Activated T-cell treated with anti-CD3 and anti-CD28 coated beads, Interleukin-2, amount 50 U/mL, for 72 hours (primary cell): ENCODE data around the gene DENR. TPM values are rescaled to one million over a fixed set of nuclear protein-coding genes. Genes with fewer than 3 reads are reported as not detected.
"Not testable (repeated sequence)": the region's sequence is repeated elsewhere in the genome, so short reads cannot be mapped to it uniquely, and the experiment has no call there.

Source experiments
- ATAC-seq, 2 donors: fragments of 150-1000 bp; cut with Tn5 transposase; replicated peaks in 1 of 2; 2 replicates each; pipeline ENCODE4 v1.10.0; 2021; ENCODE audit warnings: moderate library complexity in 2 of 2, mild to moderate bottlenecking in 1 of 2
- DNase-seq, 2 donors: peaks; one replicate each; pipeline ENCODE4 v3.0.0; 2021 to 2022; ENCODE audit warnings: mixed read lengths in 1 of 2
- H3K27ac Mint-ChIP-seq: one replicate; pipeline ENCODE4 v1.8.0; 2022; ENCODE audit warnings: mild to moderate bottlenecking, moderate library complexity, mixed read lengths
- H3K27me3 Mint-ChIP-seq: one replicate; pipeline ENCODE4 v1.8.0; 2022; ENCODE audit warnings: low read depth, mixed read lengths
- H3K36me3 Mint-ChIP-seq, 2 donors: one replicate each; pipeline ENCODE4 v1.8.0; 2022; ENCODE audit warnings: mixed read lengths in 2 of 2, mild to moderate bottlenecking in 1 of 2; ENCODE audit not compliant: insufficient read depth in 2 of 2
- H3K4me1 Mint-ChIP-seq: one replicate; pipeline ENCODE4 v1.8.0; 2022; ENCODE audit warnings: low read depth, mixed read lengths
- H3K4me3 Mint-ChIP-seq, 2 donors: one replicate each; pipeline ENCODE4 v1.8.0; 2022; ENCODE audit warnings: mild to moderate bottlenecking in 2 of 2, mixed read lengths in 2 of 2, moderate library complexity in 2 of 2
- H3K9me3 Mint-ChIP-seq, 2 donors: one replicate each; pipeline ENCODE4 v1.8.0; 2022; ENCODE audit warnings: mixed read lengths in 2 of 2
- total RNA-seq, 2 donors: library from RNA; stranded (reverse); gene quantifications; one replicate each; pipeline ENCODE4 v1.2.3, GENCODE V29; 2022

Gene DENR, protein sequence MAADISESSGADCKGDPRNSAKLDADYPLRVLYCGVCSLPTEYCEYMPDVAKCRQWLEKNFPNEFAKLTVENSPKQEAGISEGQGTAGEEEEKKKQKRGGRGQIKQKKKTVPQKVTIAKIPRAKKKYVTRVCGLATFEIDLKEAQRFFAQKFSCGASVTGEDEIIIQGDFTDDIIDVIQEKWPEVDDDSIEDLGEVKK
- total RNA-seq, result 10 to 100 TPM; 63.6 to 72.2 TPM

DNA sequence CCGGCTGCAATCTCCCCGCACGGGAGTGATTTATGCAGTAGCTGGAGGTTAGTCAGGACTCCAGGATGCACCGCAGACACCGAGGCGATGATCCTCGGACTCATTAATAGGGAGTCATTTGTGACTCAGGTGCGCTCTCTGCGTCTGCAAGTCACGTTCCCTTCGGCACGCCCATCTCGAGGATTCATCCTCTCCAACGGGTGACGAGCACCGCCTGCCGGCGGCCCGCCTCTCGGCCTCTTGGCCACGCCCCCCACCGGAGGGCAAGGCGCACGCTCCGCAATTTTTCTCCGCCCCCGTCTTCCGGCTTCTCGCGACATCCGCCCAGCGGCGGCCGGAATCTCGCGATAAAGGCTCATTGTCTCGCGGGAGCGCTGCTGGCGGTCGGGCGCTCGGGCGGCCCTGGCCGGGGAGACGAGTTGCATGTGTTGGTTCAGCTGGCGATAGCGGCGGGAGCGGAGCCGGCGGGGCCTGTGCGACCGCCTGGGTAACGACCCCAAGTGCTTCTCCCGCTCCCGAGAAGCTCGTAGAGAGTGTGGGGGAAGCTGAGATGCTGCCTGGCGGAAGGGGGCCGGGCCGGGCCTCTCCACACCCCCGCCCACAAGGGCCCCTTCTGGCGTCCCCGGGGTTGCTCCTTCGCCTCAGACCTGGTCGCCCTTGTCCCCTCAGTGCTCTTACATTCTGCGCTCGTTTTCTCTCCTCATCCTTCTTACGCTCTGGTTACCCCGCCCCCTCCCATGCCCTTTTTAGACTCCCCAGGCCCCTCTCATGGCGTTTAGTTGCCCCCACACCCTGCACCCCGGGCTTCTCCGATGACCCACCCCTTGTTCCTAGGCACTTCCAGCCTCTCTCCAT, at the start of gene DENR:
TSS of gene DENR (plus strand) at position 361 of the 855 bp plus-strand sequence. CDS start 878 bp downstream, outside the sequence.
- no peaks in the 10 kb centered on the region for H3K27me3 Mint-ChIP-seq
- peak within 1 kb of the TSS; percentile 98 for H3K27ac Mint-ChIP-seq
- DNase-seq (peak; percentile 100), ATAC-seq (peak; percentile 92 to 93)
- H3K4me3 Mint-ChIP-seq, result peak within 1 kb of the TSS; percentile 99
- peaks cover 62% of the 10 kb centered on the region for H3K4me1 Mint-ChIP-seq
- peaks cover 19 to 38% of the 10 kb centered on the region in 2 donors for H3K36me3 Mint-ChIP-seq
- H3K9me3 Mint-ChIP-seq, result no peaks in the 10 kb centered on the region

DNA sequence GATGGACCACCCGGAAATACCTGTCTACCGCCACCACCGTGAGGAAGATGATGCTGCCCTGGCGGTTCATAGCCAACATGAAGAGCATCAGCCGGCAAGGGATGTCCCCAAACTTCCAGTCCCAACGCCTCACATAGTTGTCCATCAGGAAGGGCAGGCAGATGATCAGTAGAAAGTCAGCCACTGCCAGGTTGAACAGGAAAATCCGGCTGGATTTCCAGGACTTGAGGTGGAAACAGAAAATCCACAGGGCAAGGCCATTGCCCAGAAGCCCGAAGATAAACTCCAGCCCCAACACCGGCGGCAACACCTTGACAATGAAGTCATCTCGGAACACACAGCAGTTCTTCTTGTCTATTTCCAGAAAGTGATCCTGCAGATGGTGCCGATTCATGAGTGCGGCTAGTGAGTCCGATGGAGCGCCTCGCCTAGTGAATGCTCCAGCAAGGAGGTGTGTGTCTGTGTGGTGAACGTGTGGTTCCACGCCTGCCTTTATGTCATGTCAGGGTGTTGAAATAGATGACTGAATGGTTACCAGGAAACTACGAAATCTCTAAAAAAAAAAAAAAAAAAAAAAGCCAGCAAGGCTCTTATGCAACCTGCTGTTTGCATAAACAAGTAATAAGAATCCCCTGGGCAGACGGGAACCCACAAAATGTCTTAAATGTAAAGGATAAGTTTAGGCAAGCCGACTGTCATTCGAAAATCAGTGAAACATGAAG, 49.6 kb upstream of the DENR start, which contains the start of gene HCAR2:
TSS of gene HCAR2 (minus strand) at position 468 of the 722 bp plus-strand sequence. CDS start at position 394, 74 bp downstream.
- not testable (repeated sequence) for H3K36me3 Mint-ChIP-seq, H3K27me3 Mint-ChIP-seq, ATAC-seq, DNase-seq, H3K4me3 Mint-ChIP-seq, H3K9me3 Mint-ChIP-seq, H3K27ac Mint-ChIP-seq, H3K4me1 Mint-ChIP-seq

DNA sequence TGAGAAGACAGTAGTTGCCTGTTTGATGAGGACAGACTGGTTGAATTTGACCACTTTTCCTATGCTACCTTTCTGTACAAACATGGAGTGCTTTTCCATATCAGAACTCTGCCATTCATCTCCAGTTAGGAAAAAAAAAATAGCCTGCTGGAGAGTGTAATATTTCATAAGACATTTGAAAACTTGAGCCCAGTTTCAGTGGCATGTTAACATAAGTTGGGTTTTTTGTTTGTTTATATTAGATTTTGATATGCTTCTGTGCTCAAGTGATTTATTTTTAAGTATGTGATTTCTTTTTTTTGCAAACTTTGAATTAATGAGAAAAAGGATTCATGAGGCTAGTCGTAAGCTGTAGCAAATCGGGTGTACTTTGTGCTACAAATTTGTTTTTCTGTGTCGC, 48.8 kb upstream of the DENR start:
- not testable (repeated sequence) for H3K4me1 Mint-ChIP-seq, H3K9me3 Mint-ChIP-seq, H3K27ac Mint-ChIP-seq, H3K27me3 Mint-ChIP-seq, DNase-seq, ATAC-seq, H3K4me3 Mint-ChIP-seq, H3K36me3 Mint-ChIP-seq

- not testable (repeated sequence) for ATAC-seq, DNase-seq, H3K27ac Mint-ChIP-seq, H3K27me3 Mint-ChIP-seq, H3K9me3 Mint-ChIP-seq, H3K4me3 Mint-ChIP-seq, H3K36me3 Mint-ChIP-seq, H3K4me1 Mint-ChIP-seq
Observed at GRCh38 chr12:122709287-122709686, 43.3 kb upstream of the DENR start.

GRCh38 chr12:122710341-122710740, 42.3 kb upstream of the DENR start:
- H3K27me3 Mint-ChIP-seq, ATAC-seq, H3K4me3 Mint-ChIP-seq, H3K36me3 Mint-ChIP-seq, H3K4me1 Mint-ChIP-seq, H3K27ac Mint-ChIP-seq, DNase-seq, H3K9me3 Mint-ChIP-seq: not testable (repeated sequence)

DNA sequence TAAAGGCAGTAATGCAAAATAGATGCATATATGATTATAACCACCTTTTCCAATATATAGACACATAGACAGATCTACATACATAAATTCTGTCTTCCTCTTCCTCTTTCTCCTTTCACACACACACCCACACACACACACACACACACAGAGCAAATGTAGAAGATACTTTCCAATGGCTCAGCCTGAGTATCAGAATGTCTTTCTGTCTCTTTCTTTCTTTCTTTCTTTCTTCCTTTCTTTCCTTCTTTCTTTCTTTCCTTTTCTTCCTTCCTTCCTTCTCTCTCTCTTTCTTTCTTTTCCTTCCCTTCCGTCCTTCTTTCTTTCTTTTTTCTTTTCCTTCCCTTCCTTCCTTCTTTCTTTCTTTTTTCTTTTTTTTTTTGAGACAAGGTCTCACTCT, 41.4 kb upstream of the DENR start:
- H3K4me3 Mint-ChIP-seq, H3K4me1 Mint-ChIP-seq, H3K27ac Mint-ChIP-seq, DNase-seq, H3K9me3 Mint-ChIP-seq, H3K27me3 Mint-ChIP-seq, H3K36me3 Mint-ChIP-seq, ATAC-seq: not testable (repeated sequence)

GRCh38 chr12:122713491-122714188, 39.0 kb upstream of the DENR start:
- not testable (repeated sequence) for DNase-seq, H3K36me3 Mint-ChIP-seq, ATAC-seq, H3K4me1 Mint-ChIP-seq, H3K4me3 Mint-ChIP-seq, H3K27me3 Mint-ChIP-seq, H3K27ac Mint-ChIP-seq, H3K9me3 Mint-ChIP-seq

- H3K36me3 Mint-ChIP-seq, H3K9me3 Mint-ChIP-seq, H3K4me3 Mint-ChIP-seq, H3K27ac Mint-ChIP-seq, DNase-seq, H3K4me1 Mint-ChIP-seq, H3K27me3 Mint-ChIP-seq, ATAC-seq: not testable (repeated sequence)
Observed at GRCh38 chr12:122715211-122715610, 37.4 kb upstream of the DENR start.

DNA sequence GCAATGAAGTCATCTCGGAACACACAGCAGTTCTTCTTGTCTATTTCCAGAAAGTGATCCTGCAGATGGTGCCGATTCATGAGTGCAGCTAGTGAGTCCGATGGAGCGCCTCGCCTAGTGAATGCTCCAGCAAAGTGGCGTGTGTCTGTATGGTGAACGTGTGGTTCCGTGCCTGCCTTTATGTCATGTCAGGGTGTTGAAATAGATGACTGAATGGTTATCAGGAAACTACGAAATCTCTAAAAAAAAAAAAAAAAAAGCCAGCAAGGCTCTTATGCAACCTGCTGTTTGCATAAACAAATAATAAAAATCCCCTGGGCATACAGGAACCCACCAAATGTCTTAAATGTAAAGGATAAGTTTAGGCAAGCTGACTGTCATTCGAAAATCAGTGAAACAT, 36.0 kb upstream of the DENR start, which contains the start of gene HCAR3:
TSS of gene HCAR3 (minus strand) at position 154 of the 400 bp plus-strand sequence. CDS start at position 80, 74 bp downstream.
- not testable (repeated sequence) for H3K36me3 Mint-ChIP-seq, ATAC-seq, H3K27ac Mint-ChIP-seq, H3K9me3 Mint-ChIP-seq, DNase-seq, H3K4me3 Mint-ChIP-seq, H3K27me3 Mint-ChIP-seq
- H3K4me1 Mint-ChIP-seq, result peaks cover 17% of the 10 kb centered on the region

DNA sequence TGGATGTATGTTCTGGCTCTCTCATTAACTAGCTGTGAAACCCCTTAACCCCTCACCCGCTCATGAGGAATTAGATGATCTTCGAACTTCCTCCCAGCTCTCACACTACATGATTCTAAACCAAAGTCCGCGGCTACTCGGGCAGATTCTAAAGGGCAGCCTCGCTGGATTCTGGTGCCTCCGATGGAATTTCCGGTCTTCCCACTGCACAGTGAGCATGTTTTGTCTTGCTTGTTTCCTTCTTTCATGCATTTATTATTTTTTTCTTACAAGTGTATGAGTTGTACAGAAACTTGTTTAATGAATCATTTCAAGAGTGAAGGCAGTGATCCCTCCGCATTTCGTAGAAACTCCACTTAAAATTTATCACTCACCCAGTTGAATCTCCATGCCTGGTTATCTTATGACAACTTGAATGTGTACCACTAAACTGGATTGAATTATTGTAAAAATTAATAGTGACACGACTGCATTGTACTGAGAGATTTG, 31.5 kb upstream of the DENR start:
- DNase-seq, result no peak
- H3K4me1 Mint-ChIP-seq, result peaks cover 42% of the 10 kb centered on the region
- H3K4me3 Mint-ChIP-seq, result peak overlapping the region; percentile 65 to 83
- peak overlapping the region; percentile 35 for H3K27ac Mint-ChIP-seq
- peak; percentile 66 to 74 for ATAC-seq
- no peaks in the 10 kb centered on the region for H3K36me3 Mint-ChIP-seq
- peaks cover 7% of the 10 kb centered on the region for H3K27me3 Mint-ChIP-seq
- no peaks in the 10 kb centered on the region for H3K9me3 Mint-ChIP-seq

- no peak for DNase-seq
- peaks cover 7% of the 10 kb centered on the region for H3K27me3 Mint-ChIP-seq
- H3K27ac Mint-ChIP-seq, result no peak overlapping the region
- no peak for ATAC-seq
- no peaks in the 10 kb centered on the region for H3K9me3 Mint-ChIP-seq
- no peaks in the 10 kb centered on the region for H3K36me3 Mint-ChIP-seq
- no peak overlapping the region for H3K4me3 Mint-ChIP-seq
- peaks cover 47% of the 10 kb centered on the region for H3K4me1 Mint-ChIP-seq
Observed at GRCh38 chr12:122722387-122722786, 30.2 kb upstream of the DENR start.

GRCh38 chr12:122724641-122725243, 27.9 kb upstream of the DENR start:
- Mint-ChIP-seq H3K27me3 (peaks cover 12% of the 10 kb centered on the region), H3K4me1 (peaks cover 62% of the 10 kb centered on the region), H3K36me3 (no peaks in the 10 kb centered on the region), H3K4me3 (peak overlapping the region in 1 of 2 donors; percentile 39), H3K27ac (no peak overlapping the region), H3K9me3 (no peaks in the 10 kb centered on the region)
- ATAC-seq, result no peak
- DNase-seq, result no peak
